CMK (cell line): ENCODE data around the gene VGLL4.
"Not testable (repeated sequence)": the region's sequence is repeated elsewhere in the genome, so short reads cannot be mapped to it uniquely, and the experiment has no call there.

Source experiments
- DNase-seq: peaks from one replicate; pipeline ENCODE4 v3.0.0-alpha.2; 2010; ENCODE audit warnings: low read depth

The VGLL4 gene

DNA sequence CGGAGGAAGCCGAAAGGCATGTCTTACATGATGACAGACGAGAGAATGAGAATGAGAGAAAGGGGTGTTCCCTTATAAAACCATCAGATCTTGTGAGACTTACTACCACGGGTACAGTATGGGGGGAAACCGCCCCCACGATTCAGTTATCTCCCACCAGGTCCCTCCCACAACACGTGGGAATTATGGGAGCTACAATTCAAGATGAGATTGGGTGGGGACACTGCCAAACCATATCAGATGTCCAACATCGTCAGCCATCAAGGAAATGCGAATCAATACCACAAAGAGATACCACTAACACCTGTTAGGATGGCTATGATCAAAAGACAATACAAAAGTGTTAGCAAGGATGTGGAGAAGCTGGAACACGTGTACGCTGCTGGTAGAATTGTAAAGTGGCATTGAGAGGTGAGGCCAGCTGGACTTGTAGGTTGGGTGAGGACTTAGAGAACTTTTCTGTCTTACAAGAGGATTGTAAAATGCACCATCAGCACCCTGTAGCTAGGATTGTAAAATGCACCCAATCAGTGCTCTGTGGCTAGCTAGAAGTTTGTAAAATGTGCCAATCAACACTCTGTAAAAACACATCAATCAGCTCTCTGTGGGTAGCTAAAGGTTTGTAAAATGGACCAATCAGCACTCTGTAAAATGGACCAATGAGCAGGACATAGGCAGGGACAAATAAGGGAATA is 37.5 kb downstream of the VGLL4 start:
- no peak for DNase-seq

DNA sequence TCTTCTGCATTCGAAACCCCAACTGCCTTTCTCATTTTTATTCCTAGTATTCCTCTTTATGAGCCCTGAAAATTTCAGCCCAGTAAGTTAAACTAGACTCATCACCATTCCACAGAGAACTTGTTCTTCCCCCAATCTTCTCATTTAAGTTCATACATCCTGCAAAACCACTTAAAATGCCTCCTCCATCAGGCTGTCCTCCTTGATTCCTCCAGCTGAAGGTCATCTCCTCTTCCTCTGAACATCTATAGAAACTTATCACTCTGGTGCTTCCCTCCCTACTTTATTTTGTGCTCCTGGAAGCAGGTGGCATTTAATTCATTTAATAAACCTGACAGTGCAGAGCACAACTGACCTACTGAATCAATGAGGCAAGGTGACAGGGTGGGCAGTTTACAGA is 38.3 kb downstream of the VGLL4 start:
- no peak for DNase-seq

DNA sequence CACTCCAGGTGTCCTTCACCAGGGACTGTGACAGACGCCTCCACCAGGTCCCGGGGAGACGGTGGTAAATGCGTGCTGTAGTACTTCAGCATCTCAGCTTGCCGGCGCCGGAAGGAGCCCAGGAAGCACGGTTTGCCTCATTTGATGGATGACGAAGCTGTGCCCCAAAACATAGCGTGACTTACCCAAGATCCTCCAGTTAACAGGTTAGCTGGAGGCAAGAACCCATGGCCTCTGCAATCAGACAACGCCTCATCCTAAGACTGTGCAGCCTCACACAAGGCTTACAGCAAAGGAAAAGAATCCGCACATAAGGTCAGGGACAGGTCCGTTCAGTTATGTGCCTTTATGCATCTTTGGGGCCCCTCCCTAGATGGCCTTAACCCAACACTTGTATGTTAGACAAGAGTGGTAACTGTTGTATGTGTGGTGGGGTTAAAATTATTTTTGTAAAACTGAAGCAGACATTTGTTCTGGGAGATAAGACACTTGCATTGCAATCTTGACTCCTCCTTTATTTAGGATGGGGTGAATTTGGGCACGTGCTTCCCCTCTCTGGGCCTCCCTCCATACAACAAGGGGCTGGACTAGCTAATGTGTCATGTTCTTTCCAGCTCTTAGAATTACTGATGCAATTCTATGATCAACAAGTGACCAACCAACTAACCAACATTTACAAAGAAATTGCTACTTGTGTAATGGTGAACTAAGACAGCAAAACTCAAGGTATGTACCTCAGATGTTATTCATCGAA is 39.4 kb downstream of the VGLL4 start:
- DNase-seq: peak; percentile 42

DNA sequence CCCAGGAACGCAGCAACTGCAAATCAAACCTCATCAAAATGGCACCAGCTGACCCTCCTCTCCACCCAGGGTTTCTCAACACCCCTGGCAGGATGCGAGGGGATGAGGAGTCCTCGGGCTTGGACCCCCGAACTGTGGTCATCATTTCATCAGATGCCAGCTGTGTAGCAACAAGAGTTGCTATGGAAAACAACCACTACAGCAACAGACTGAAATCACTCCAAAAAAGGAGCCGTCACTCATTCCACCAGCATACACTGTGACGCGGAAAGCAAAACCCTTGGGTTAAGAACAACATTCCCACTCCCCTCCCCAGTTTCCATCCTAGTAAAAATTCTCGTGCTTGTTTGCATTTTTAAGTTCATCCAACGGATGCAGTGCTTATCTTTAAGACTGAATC is 40.1 kb downstream of the VGLL4 start:
- no peak for DNase-seq

DNA sequence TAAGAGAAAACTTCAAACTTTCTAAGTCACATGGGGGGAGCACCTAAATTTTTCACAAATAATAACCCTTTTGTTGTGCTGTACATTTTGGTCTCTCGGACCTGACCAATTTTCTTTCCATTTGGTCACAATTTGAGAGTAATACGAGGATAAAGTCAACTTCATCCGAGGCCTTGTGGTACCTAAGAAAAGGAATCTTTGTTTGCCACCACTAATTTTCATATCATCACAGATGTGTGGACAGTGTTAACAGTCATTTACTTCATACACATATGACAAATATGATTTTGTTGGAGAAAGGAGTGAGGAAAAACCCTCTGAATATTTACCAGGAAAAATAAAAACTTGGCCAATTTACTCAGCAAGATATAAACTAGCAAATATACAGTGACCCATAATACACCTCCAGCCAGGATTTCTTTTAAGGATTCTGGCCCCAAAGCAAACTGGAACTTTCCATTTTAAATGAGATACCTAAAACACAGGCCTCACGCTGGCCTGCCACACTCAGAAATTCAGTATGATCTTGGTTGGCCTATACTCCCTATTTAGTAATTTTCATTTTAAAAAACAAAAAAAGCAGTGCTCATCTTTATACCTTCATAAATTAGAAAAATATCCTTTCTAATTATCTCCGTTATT is 40.7 kb downstream of the VGLL4 start:
- DNase-seq: no peak

DNA sequence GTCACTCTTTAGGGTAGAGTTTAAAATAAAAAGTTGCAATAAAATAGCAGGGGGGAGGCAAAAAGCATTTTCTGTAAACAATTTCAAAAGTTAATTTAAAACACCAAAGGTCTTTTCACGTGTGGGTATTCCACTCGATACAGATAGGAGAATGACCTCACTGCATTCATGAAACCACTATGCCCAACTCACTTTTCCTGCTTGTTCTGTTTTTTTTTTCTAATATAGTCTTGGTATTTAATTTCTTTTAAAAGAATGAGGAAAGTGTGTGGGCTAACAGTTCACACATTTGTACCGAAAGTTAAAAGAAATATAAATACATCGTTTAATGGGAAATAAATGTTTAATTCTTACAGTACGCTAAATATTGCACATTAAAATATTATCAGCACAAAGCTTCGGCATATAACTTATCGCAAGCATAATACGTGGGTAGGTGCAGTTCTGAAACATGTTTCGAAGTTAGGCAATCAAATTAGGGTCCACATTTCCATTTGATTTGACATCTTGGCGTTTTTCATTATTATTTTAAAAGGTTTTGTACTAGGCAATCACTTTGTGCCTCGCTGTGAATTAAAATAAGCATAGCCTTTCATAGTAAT is 41.4 kb downstream of the VGLL4 start:
- no peak for DNase-seq

DNA sequence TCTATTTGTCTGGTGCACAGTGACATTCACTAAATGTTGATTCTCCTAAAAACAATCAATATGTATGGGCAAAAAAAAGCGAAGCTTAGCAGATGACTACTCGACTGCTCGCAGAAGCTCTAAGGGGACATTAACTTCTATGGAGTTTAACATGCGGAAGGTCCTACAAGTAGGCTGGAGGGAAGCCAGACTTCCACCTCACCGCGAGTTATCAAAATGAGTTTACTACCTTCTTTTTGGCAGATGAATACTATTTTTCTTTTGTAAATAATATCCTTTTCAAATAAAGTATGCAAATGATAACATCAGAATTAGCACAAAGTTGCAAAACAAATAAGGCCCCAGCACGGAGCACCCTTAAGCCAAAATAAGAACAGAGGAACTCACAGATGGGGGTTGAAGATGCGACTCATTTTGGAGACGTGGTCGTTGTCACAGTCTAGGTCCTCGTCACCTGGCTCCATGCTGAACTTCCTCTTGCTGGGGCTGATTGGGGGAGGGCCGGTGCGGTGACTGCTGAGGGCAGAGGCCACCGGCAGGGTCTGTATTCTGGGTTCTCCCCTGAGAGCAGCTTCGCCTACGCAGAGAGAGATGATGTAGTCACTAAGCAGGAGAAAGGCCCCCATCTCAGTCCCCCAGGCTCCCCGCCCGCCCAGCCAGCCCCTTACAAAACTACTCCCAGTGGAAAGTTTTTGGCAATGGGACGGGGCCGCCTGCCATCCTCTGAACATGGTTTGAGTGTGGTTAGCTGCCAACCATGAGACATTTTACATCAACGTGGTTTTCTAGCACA is 42.1 kb downstream of the VGLL4 start:
- no peak for DNase-seq

DNA sequence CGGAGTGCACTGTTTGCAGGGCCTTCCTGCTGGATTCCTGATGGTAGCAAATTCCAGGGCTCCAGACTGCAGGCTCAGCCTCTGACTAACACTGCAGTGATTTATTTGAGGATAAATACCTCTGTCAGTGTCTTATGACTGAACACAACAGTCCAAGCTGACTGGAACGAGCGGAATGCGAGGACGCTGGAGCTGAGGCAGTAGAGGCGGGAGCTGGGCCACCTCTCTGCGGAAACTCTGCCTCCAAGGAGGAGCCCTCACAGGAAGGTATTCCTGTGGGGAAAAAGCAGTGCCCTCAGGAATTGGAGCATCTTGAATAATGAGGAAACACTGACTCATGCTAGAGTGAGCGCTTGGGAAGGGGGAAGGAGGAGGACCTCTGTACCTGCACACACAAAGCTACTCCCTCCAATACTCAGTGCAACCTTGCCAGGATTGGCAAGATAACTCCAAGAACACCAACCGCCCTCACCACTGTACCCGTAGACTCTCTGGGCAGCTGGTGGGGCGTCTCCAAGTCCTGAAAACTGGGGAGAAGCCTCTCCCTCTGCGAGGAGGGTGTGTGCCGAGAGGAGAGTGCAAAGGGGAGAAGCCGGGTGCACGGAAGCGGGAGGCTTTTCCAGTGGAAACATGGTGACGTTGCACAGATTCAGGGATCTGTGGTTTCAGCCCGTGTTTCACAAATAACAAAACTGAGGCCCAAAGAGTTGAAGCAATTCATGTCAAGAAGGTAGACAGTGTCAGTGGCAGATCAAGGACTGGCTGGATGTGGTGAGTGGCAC is 43.0 kb downstream of the VGLL4 start:
- no peak for DNase-seq

DNA sequence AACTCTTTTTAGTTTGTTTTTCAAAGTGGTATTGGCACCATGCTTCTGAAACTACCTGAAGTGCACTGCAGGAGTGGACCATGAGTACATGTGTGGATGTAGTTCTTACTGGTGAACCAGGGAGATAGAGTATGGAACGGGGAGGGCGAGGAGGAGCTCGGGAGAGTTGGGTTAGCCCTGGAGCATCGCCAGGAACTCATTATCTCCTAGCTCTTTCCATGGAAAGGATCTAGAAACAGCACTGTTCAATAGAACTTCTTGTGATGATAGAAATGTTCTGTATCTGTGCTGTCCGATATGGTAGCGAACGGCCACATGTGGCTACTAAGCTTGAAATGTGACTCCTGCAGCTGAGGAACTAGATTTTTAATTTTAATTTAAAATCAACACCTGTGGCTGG is 47.3 kb downstream of the VGLL4 start:
- DNase-seq: no peak

DNA sequence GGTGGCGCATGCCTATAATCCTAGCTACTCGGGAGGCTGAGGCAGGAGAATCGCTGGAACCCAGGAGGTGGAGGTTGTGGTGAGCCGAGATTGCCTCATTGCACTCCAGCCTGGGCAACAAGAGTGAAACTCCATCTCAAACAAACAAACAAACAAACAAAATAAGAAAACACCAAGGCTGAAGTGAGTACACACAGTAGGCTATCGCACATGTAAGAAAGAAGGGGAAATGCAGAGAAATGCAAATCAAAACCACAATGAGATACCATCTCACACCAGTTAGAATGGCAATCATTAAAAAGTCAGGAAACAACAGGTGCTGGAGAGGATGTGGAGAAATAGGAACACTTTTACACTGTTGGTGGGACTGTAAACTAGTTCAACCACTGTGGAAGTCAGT is 48.7 kb downstream of the VGLL4 start:
- not testable (repeated sequence) for DNase-seq

DNA sequence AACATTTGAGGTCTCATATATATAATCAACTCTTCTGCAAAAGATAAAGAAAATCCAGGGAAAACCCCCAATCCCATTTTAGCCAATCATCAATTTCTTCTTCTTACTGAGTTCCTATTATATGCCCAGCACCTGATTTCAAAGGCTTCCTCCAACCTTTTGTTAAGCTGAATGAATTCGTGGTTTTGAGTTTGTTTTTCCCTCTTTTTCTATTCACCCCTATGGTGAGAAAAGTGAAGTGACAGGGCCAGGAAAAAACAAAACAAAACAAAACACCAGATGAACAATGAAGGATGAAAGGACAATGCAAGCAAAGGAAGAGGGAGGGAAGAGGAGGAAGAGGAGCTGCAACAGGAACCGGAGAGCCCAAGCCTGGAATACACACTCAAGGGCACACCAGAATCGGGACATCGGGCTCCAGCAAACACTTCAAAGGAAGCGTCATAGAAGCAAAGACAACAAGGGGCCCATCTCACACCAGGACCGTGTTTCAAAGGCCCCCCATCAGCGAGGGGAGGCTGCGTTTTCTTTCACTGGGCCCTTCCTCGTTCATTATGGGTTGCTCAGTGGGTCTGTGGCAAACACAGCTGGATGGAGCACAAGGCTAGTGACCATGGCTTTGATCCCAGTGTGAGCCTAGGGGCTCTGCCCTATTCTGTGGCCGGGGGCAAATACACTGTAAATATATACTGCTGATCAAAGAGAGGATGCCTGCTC is 50.2 kb downstream of the VGLL4 start:
- no peak for DNase-seq

DNA sequence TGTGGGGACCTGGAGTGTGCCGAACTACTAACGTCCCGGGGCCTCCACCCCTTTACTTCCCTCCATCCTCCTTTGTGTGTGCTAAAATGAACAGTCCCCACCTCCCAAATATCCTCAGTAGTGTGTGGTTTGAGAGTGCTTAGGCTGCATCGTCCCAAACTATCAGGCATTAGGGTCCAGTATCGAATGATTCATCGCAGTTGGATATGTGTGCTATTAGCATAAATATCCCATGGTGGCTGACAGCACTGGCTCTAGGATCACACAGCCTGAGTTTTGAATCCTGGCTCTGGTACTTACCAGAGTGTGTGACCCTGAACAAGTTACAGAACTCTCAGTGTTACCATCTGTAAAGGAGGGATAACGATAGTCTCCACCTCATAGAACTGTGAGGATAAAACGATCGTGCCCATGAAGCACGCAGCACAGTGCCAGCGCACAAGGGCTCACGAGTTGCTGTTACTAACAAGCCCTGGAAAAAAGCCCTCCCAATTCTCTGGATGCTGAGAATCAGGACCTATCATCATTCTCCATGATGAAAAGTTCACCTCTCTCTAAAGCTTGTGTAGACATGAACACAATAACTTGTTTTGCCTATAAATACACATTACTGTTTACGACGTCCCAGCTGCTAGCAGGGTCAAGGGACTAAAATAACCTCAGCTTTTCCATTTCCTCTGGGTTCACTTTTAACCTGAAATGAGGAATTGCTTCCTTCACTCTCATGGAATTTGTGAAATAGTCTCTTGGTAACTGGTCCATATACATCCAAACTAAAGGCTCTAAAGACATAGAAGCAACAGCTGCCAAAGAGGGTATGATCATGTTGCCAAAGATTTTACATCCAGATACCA is 51.0 kb downstream of the VGLL4 start:
- DNase-seq: no peak

DNA sequence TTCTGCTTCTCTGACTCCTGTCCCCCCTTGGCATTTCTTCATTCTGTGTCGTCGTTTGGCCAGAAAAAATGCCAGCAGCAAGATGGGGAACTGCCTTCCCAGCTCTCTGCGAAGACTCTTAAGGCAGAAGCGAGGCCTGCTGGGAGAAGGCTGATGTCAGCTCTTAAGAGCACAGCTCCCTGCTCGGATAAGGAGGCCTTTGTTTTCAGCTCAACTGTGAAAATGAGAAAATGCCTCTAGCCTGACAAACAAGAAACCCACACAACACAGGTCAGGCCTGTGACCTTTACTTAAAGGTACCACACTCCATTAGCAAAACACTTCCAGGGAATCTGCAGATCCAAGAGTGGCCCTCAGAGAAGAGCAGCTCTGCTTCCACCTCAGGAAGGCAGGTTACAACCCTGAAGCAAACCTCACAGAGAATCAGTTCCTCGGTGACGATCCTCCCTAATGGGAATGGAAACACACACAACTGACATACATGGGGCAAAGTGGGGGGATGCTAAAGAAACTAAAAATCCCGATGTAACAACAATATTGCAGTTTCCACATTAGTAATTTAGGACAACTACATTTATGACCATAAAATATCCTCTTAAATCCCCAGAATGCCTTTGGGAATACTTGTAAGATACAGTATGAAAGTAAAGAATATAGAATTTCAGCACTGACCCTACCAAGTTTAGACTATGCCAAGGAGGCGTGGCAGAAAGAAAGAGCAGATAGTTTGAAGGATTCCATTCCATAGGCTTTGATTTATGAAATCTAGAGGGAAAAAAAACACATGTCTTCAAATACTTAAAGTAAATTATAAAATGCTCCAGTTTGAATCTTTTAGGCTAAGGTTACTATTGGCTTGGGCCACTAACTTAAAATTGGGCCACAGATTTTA is 52.1 kb downstream of the VGLL4 start:
- DNase-seq: no peak

DNA sequence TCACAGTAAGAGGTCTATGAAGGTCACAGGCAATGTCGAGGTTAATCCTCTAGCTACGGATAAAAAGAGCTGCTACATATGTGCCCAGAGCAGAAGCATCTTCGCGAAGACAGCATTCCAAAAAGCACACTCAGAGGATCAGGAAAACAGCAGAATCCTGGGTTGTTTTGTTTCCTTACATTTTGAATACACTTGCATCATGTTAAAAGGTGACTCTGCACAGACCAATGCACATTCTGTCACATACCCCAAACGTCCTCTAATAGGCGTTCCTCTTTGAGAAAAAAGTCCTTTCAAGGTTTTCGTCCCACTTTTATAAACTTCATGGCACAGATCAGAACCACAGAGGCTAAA is 52.7 kb downstream of the VGLL4 start:
- DNase-seq: no peak

DNA sequence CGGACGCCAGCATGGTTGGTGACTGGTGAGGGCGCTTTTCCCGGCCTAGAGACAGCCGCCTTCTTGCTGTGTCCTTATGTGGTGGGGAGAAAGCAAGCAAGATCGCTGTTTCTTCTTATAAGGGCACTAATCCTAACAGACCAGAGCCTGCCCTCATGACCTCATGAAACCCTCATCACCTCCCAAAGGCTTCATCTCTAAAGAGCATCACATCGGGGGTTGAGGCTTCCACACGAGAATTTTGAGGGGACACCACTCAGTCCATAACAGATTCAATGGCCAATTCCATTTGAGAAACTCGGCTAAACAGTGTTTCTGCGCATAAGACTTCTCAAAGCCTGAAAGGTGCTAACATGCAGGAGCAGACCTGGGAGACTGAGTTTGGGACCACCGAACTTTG is 54.0 kb downstream of the VGLL4 start:
- DNase-seq: no peak

DNA sequence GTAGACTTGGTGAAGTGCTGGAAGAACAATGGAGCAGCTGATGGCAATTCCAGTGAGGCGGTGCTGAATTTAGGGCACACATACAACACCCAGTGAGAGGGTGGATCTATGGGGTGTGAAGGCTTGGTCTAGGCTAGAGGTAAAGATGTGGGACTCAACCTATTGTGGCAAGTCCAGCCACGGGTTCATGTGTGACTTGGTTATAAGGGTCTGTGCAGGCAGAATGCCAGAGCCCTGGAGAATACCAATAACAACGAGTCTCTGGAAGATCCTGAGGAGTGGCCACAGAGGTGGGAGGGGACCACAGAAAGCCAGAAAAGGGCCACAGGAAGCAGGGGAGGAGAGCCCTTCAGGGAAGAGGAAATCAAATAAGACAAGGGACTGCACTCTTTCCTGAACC is 55.0 kb downstream of the VGLL4 start:
- no peak for DNase-seq

DNA sequence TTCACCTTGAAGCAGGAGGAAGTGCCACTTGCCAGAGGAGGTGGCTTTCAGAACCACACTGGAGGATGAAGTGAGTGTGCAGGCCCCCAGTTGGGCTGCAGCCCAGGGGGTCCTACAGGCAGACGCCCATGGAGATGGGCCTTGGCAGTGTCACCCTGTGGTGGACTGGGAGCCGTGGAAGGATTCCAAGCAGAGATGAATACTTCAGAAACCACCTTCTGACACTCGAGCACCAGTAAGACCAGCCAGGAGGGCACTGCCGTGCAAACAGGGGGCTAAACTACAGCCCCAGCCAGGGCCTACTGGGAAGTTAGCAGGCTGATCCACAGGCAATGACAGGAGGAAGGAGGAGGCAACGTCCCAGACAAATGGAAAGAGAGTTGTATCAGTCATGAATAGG is 55.4 kb downstream of the VGLL4 start:
- no peak for DNase-seq

DNA sequence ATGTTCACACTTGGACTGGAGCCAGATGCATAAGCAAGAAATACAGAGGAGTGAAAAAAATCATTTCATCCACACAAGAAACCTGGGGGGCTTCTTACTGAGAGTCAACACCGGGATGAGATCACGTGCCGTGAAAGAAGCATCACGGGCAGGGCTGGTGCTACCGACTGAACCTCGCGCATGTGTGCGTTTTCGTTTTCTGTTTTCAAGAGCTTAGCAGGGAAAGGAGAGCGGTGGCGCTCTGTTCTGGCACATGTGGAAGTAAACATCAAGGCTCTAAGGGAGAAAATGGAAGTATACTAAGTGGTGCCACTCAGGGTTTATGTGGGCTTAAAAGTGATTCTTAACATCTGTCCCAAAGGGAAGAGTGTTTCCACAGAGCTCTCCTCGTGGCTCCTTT is 55.9 kb downstream of the VGLL4 start:
- DNase-seq: no peak

DNA sequence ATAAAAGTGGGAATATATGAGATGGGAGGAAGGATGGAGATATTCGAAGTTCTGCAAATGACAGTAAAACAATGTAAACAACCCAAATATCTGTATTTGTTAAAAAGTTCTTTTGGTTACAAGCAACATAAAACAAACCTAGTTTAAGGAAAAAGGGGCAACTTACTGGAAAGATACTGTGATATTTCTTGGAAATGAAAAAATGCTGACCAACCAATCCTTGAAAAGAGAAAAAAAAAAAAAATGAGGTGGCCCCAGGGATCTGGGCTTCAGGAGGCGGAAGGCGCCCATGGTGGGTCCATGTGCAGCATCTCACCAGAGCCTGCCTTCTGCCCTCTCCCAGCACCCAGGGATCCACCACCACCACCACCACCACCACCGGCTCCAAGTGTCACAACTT is 59.1 kb downstream of the VGLL4 start:
- no peak for DNase-seq
